GM19238 (cell line): Measurements from ENCODE around the gene TTC33.

Source experiments
- DNase-seq: peaks from one replicate; pipeline ENCODE4 v3.0.0; 2011; ENCODE audit warnings: low spot score; ENCODE audit not compliant: insufficient read length

TTC33 gene

GRCh38 chr5:40486437-40487275 lies 269.1 kb downstream of the TTC33 start:
- no peak for DNase-seq

- no peak for DNase-seq
These were observed 270.5 kb downstream of the TTC33 start for GRCh38 chr5:40485021-40485998.

- DNase-seq, result no peak
These were observed 271.3 kb downstream of the TTC33 start for GRCh38 chr5:40484495-40484894.

GRCh38 chr5:40483316-40483715 lies 272.4 kb downstream of the TTC33 start:
- no peak for DNase-seq

GRCh38 chr5:40481241-40481640 lies 274.5 kb downstream of the TTC33 start:
- no peak for DNase-seq

- DNase-seq, result no peak
These were observed 275.4 kb downstream of the TTC33 start for GRCh38 chr5:40480392-40480791.

GRCh38 chr5:40479939-40480338 lies 275.8 kb downstream of the TTC33 start:
- no peak for DNase-seq

GRCh38 chr5:40478766-40479165 lies 277.0 kb downstream of the TTC33 start:
- DNase-seq, result no peak

- DNase-seq, result no peak
These were observed 277.8 kb downstream of the TTC33 start for GRCh38 chr5:40477856-40478546.

GRCh38 chr5:40475561-40475960 lies 280.2 kb downstream of the TTC33 start:
- no peak for DNase-seq

- no peak for DNase-seq
These were observed 281.5 kb downstream of the TTC33 start for GRCh38 chr5:40474250-40474649.

GRCh38 chr5:40465416-40465815 lies 290.3 kb downstream of the TTC33 start:
- no peak for DNase-seq

GRCh38 chr5:40464511-40464910 lies 291.2 kb downstream of the TTC33 start:
- DNase-seq, result no peak
